ENCODE measurements around the gene ALKBH4. TPM values are rescaled to one million over a fixed set of nuclear protein-coding genes. Genes with fewer than 3 reads are reported as not detected.
A peak's percentile ranks its signal among the peaks of the same experiment; 100 is the strongest.
"Not testable (repeated sequence)": the region's sequence is repeated elsewhere in the genome, so short reads cannot be mapped to it uniquely, and the experiment has no call there.

ALKBH4 gene
- total RNA-seq: 10 to 100 TPM in 3 of 4 donors, 1 to 10 TPM in 1; 7.3 to 31.7 (median 13.3) TPM

GRCh38 chr7:102464577-102465280 is at the start of gene ALKBH4, which contains the start of gene LRWD1:
Gene ALKBH4, minus strand, starts transcription at chr7:102464863. Its CDS starts 27 bp downstream, at chr7:102464836.
Gene LRWD1, plus strand, starts transcription at chr7:102464984. Its CDS starts 97 bp downstream, at chr7:102465081.
- no peaks in the 10 kb centered on the region for H3K9me3 ChIP-seq
- WGBS, 2 donors: 2% methylated on average over 6 to 10 of the region's 81 CpGs
- peaks cover 0 to 31% (median 0%) of the 10 kb centered on the region in 3 donors for H3K36me3 ChIP-seq
- DNase-seq: peak; percentile 68
- no peaks in the 10 kb centered on the region for H3K27me3 ChIP-seq
- H3K4me1 ChIP-seq: peaks cover 5 to 42% (median 16%) of the 10 kb centered on the region in 3 donors
- H3K27ac ChIP-seq: peak within 1 kb of the TSS; percentile 74 to 85 (median 79)
- H3K4me3 ChIP-seq: peak within 1 kb of the TSS; percentile 71 to 88 (median 86)
- intact Hi-C loops (cut with DNase I): loop anchor here (10.0 kb wide), 1 partner anchor 180 kb away; the partner anchor contains the start of gene SH2B2
- TF ChIP-seq POLR2A (IDR thresholded peaks at IDR 0.05) (peak in 3 of 4 donors; percentile 40 to 65 (median 59)), CTCF (IDR thresholded peaks at IDR 0.05) (peak in 5 of 6 experiments; percentile 10 to 69 (median 24))

- H3K36me3 ChIP-seq; intact Hi-C loops (cut with DNase I); H3K27me3 ChIP-seq; DNase-seq; H3K9me3 ChIP-seq; H3K4me1 ChIP-seq: not testable (repeated sequence)
- WGBS, 2 donors: 0 to 8% methylated on average over 2 of the region's 5 CpGs
- Histone ChIP-seq H3K27ac (peak overlapping the region in 3 of 4 donors; percentile 73 to 88 (median 79)), H3K4me3 (peak overlapping the region in 3 of 4 donors; percentile 10 to 54 (median 22))
Measured at GRCh38 chr7:102512642-102513221, 48.1 kb upstream of the ALKBH4 start.

- H3K27me3 ChIP-seq; DNase-seq; H3K4me1 ChIP-seq; H3K36me3 ChIP-seq; H3K4me3 ChIP-seq; intact Hi-C loops (cut with DNase I); H3K27ac ChIP-seq; H3K9me3 ChIP-seq: not testable (repeated sequence)
- no CpG with 5 or more reads among the region's 30 CpGs for WGBS, 2 donors
Measured at GRCh38 chr7:102511860-102512522, 47.3 kb upstream of the ALKBH4 start.

- H3K27me3 ChIP-seq; DNase-seq; intact Hi-C loops (cut with DNase I); H3K4me1 ChIP-seq; H3K27ac ChIP-seq; H3K9me3 ChIP-seq; H3K4me3 ChIP-seq; H3K36me3 ChIP-seq: not testable (repeated sequence)
- WGBS, 2 donors: no CpG with 5 or more reads among the region's 8 CpGs
Measured at GRCh38 chr7:102510575-102510974, 45.9 kb upstream of the ALKBH4 start.

- 100% methylated on average over 1 of the region's 8 CpGs; no CpG with 5 or more reads in 1 of the 2 donors for WGBS, 2 donors
- not testable (repeated sequence) for H3K27ac ChIP-seq, DNase-seq
Measured at GRCh38 chr7:102507410-102508088, 42.9 kb upstream of the ALKBH4 start.

GRCh38 chr7:102505298-102506185 is 40.9 kb upstream of the ALKBH4 start:
- H3K36me3 ChIP-seq; H3K9me3 ChIP-seq; DNase-seq; H3K4me3 ChIP-seq; intact Hi-C loops (cut with DNase I); H3K4me1 ChIP-seq; H3K27ac ChIP-seq; H3K27me3 ChIP-seq: not testable (repeated sequence)
- WGBS, 2 donors: 30% methylated on average over 2 of the region's 24 CpGs; no CpG with 5 or more reads in 1 of the 2 donors

More at GRCh38 chr7:102507410-102508088, 42.9 kb upstream of the ALKBH4 start:
- H3K4me1 ChIP-seq; H3K4me3 ChIP-seq; H3K36me3 ChIP-seq; H3K27me3 ChIP-seq; H3K9me3 ChIP-seq; intact Hi-C loops (cut with DNase I): not testable (repeated sequence)

GRCh38 chr7:102503141-102503540 is 38.5 kb upstream of the ALKBH4 start:
- H3K4me1 ChIP-seq; H3K9me3 ChIP-seq; H3K27ac ChIP-seq; DNase-seq; H3K4me3 ChIP-seq; H3K36me3 ChIP-seq; H3K27me3 ChIP-seq; intact Hi-C loops (cut with DNase I): not testable (repeated sequence)
- WGBS, 2 donors: no CpG with 5 or more reads among the region's 12 CpGs

GRCh38 chr7:102498321-102498720 is 33.7 kb upstream of the ALKBH4 start:
- DNase-seq; H3K27ac ChIP-seq; intact Hi-C loops (cut with DNase I); H3K36me3 ChIP-seq; H3K4me1 ChIP-seq; H3K9me3 ChIP-seq; H3K4me3 ChIP-seq; H3K27me3 ChIP-seq: not testable (repeated sequence)
- WGBS, 2 donors: no CpG with 5 or more reads among the region's 16 CpGs

- intact Hi-C loops (cut with DNase I); H3K9me3 ChIP-seq; DNase-seq; H3K27me3 ChIP-seq; H3K27ac ChIP-seq; H3K4me1 ChIP-seq; H3K36me3 ChIP-seq; H3K4me3 ChIP-seq: not testable (repeated sequence)
- WGBS, 2 donors: no CpG with 5 or more reads among the region's 5 CpGs
Measured at GRCh38 chr7:102497308-102497707, 32.6 kb upstream of the ALKBH4 start.

- 87 to 92% methylated on average over 3 to 4 of the region's 10 CpGs for whole genome bisulfite sequencing, 2 donors
- intact Hi-C loops (cut with DNase I): not testable (repeated sequence)
Measured at GRCh38 chr7:102496861-102497260, 32.2 kb upstream of the ALKBH4 start.

More at GRCh38 chr7:102496861-102497260, 32.2 kb upstream of the ALKBH4 start:
- not testable (repeated sequence) for H3K9me3 ChIP-seq, H3K27ac ChIP-seq, DNase-seq, H3K4me3 ChIP-seq, H3K4me1 ChIP-seq, H3K36me3 ChIP-seq, H3K27me3 ChIP-seq

All from esophagus squamous epithelium (tissue), 5 donors.